Measurements from ENCODE around the gene LAD1. TPM values are rescaled to one million over a fixed set of nuclear protein-coding genes. Genes with fewer than 3 reads are reported as not detected.

Gene LAD1
- total RNA-seq, 1 experiment from 2014 or later: 0.06 TPM

DNA sequence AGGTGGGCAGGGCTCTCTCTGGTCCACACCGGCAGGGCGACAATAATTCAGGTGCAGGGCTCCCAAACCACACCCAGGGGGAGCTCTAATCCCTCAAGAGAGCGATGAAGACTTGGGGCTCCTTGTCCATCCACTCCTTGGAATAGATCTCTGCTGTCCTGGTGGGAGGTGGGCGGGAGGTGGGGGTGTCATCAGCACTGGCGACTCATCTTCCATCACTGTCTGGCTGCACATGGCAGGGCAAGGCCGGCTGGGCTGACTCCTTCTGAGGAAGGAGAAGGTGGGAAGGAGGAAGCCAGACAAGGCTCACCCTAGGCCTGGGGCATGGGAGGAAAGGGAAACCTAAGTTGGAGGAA lies 50.9 kb downstream of the LAD1 start:
- DNase-seq (ENCODE audit: low read depth): peak; percentile 64

DNA sequence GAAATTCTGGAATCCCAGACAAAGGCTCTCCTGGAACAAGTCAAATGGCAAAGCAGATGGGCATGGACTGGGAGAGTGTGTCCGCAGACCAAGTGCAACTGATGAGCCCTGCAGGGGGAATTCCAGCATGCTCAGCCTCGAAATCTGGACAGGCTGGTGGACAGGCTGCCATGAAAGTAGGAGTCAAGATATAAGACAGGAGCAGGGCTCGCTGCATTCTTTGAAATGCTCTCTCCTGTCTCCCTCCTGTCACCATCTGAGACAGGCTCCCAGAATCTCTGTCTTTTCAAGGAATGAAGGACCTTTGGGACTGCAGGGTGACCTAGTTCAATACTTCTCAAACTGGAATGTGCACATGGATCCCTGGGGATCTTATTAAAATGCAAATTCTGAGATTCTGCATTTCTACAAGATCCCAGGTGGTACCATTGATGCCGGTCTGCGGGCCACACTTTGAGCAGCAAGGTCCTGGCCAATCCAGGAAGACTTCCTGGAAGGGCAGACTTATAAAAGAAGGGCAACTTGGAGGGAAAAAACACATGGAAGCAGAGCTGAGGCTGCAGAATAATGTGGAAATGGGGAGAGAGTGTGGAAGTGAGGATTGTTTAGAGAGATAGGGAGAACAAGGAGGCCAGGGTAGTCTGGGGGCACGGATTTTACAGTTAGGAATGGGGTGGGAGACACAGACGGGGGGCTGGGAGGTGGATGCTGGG lies 51.5 kb downstream of the LAD1 start:
- no peak for DNase-seq (ENCODE audit: low read depth)

DNA sequence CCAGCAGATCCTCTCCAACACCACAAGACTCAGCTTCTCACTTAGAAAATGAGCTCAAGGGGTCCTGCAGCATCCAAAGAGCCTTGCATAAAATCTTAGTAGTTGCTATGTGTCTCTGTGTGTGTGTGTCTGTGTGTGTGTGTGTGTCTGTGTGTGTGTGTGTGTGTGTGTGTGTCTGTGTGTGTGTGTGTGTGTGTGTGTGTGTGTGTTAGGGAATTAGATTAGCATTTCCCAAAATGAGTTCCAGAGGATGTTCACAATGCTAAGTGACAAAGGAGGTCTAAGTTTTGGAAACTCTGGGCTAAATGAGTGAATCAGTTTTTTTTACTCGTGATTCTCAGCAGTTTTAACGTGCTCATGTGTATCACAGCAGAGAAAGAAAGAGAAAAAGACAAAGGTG lies 52.1 kb downstream of the LAD1 start:
- DNase-seq (ENCODE audit: low read depth): no peak

DNA sequence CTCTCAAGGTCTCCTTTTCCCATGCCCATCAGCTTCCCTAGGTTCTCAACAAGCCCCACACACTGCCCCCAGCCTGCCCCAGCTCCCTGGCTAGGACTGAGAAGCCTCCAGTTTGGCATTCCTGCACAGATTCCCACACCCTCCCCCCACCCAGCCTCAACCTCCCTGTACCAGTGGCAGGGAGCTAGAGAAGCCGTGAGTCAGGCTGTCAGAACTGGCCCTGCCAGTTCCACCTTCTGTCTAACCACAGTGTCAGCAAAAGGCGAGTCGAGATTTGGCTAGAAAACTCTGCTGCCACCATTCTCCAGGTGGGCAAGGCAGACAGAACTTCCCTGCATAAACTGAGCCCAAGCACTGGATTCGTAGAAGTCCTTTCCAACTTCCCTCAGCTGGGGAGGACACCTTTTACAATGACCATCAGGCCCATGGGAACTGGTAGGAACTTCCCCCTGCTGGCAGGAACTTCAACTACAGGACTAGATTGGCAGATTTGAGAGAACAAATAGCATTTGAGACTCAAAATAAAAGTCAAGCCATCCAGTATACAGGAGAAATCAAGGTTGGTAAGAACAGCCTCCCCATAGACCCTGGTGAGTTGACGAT lies 52.7 kb downstream of the LAD1 start:
- peak; percentile 55 for DNase-seq (ENCODE audit: low read depth)

DNA sequence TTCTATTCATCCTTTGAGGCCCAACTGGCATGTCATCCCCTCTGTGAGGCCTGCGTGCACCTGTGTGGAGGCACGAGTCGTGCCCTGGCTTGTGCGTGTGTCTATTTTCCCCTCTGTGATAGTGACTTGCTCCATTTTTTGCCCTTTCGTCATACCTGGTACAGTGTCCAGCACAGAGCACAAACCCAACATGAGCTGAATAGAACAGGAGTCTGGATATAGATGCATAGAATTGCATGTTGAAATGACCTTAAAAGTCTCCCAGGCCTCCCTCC lies 54.1 kb downstream of the LAD1 start:
- DNase-seq (ENCODE audit: low read depth): no peak

DNA sequence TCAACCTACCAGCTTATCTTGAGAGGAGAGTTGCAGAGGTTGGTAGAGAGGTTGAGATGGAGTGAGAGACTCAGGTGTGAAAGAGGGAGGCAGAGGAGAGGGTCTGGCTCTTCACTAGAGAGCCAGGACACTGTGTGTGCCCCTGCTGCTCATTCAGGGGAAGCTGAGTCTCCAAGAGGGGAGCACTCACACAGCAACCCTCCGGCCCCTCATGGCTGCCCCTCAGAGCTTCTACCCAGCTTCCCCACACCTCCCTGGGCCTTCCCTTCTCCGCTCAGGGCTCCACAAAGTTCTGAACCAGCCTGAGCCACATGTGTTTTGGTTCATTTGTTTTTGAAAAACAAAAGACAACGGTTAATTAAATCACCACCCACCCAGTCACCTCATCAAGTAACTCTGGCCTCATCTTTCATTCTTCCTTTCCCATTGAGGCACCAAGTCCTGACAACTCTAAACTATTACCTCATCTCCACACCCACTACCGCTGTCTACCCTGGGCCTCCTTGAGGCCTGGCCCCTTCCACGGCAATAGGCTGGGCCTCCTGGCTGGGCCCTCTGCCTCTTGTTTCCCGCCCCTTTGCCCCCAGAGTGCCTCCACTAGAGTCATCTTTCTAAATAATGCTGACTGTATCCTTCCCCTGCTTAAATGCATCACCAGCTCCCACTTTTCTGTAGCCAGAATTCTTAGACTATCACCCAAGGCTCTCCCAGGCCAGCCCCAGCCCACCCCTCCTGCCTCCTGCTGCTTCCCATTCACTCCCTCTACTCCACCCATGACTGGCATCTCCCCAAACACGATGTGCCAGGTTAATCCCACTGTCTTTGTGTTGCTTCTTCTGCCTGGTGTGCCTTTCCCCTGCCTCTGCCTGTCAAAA lies 54.7 kb downstream of the LAD1 start:
- no peak for DNase-seq (ENCODE audit: low read depth)

DNA sequence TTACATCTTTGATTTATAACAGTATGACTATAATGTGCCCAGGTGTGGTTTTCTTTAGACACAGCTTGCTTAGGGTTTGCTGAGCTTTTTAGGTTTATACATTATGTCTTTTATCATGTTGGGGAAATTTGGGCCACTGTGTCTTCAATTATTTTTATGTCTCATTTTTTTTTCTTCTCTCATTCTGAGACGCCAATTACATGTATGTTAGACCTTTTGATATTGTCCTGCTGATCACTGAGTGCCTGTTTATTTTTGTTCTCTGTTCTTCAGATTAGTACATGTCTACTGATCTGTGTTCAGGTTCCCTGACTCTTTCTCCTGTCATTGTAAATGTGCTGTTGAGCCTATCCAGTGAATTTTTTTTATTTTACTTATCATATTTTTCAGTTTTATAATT lies 57.7 kb downstream of the LAD1 start:
- DNase-seq (ENCODE audit: low read depth): no peak

DNA sequence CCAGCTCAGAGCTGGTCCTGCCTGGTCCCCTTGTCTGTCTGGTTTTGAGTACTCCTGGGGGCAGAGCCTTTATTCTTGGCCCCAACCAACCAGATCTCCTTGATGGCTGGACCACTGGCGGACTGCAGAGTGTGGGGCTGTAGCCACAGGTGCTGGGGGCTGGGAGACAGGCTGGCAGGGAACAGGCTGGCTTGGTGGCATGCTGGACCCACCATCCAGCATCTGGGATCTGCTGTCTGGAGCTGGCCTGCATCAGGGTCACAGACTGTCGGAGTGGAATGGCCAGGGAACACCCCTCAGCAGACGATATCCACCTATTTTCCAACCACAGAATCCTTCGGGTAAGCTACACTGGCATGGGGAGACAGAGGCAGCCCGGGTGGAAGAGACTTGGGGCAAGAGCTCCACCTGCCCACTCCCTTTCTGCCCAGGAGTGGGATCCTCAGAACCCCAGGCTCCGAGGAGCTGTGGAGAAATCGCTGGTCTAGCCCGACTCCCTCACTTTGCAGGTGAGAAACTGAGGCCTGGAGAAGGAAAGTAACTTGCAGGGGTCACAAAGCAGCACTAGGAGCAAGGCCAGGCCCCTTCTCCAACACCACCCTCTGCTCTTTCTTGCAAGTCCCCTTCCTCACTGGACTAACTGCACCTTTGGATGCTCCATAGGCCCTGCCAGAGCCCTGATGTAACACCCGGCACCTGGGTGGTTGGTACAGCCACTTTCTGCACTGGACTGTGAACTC lies 62.2 kb downstream of the LAD1 start:
- no peak for DNase-seq (ENCODE audit: low read depth)

- no peak for DNase-seq (ENCODE audit: low read depth)
Measured at GRCh38 chr1:201335901-201336300, 63.2 kb downstream of the LAD1 start.

DNA sequence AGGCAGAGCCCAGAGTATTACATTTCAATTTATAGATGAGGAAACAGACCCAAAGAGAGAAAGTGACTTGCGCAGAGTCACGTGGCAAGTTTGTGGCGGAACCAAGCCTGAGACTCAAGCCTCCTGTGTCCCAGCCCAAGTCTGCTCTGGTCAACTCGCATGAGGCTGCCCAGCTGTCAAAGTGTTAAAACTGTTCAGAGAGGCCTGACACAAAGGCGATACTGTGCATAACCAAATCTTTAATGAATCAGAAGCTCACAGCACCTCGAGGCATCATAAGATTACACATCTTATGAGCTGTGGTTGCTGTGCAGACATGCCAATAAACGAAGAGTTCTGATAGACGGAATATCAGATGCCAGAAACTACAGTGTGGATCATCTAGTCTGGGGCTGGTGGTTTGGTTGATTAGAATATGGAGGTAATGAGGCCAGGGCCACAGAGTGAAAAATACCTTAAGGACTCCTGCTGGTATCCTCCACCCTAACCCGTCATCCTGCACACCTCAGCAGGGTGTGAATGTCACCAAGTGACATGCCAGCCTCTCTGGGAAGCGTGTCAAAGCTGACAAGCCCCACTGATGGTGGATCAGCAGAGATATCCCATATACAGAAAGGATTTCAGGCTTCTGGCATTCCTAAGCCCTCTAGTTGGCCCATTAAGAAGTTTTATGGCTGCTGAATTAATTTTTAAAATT lies 63.8 kb downstream of the LAD1 start:
- DNase-seq (ENCODE audit: low read depth): no peak

DNA sequence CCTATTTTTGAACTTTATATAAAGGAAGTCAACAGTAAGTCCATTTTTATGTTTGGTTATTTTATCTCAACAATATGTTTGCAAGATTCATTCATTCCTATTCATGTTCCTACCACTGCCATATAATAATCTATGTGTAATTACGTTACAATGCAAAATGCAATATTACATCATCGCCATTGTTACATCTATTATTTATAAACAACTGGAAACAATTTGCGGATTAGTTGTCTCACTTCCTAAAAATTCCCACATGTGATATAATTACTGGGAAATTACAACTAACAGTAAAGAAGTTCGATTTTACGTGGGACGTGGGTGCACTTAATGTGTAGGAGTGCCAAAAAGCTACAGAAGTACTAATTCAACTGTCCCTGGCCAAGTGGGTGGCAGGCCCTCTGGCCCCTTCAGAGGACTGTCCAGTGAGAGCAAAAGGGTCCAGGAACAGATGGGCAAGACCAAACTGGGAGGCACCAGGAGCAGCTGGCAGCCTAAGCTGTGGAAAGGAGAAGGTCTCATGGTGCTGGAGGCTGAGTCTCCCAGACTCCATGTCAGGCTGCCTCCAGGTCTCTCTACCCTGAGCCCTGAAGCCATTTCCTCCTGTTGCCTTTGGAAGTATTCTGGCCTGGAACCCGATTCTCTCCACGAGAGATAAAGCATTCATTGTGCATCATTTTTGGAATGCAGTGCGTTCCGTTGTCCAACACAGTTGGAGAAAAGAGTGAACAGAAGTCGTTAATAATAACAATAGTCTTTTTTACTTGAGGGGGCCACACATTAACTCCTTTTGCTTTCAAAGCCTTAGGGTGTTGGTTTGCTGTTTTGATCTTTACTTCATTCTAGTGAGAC lies 64.6 kb downstream of the LAD1 start:
- DNase-seq (ENCODE audit: low read depth): no peak

DNA sequence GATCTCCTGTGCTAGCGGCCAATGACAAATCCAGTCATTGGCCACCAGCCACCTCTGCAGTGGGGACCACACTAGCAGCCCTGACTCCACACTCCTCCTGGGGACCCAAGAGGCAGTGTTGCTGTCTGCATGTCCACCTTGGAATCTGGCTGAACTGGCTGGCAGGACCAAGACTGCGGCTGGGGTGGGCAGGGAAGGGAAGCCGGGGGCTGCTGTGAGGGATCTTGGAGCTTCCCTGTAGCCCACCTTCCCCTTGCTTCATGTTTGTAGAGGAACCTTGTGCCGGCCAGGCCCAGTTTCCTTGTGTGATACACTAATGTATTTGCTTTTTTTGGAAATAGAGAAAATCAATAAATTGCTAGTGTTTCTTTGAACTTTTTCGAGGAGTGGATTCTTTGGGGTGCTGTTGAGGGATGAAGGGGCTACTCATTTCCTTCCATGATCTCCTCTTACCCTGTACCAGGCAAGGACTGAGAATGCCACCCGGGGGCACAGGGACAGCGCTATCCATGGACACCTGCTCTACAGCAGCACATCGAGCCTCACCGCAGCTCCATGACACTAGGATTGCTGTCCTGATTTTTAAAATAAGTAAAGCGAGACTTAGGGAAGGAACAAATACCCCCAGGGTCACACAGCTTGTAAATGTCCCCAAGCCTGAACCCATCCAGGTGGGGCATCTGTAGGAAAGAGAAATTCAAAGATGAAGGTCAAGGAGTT lies 66.3 kb downstream of the LAD1 start:
- no peak for DNase-seq (ENCODE audit: low read depth)

GRCh38 chr1:201332021-201332420 lies 67.1 kb downstream of the LAD1 start:
- no peak for DNase-seq (ENCODE audit: low read depth)

GRCh38 chr1:201331166-201331565 lies 68.0 kb downstream of the LAD1 start:
- no peak for DNase-seq (ENCODE audit: low read depth)

Other genes with a start within 250 kb of the LAD1 start
- 86.8 and 94.3 TPM in 2 replicates for gene TMEM9, start 244.8 kb downstream of the LAD1 start, total RNA-seq (2014; rRNA removed; shearing (Covaris generic))
- 0.51 and 0.54 TPM in 2 replicates for gene IGFN1, start 208.5 kb downstream of the LAD1 start, total RNA-seq (2014; rRNA removed; shearing (Covaris generic))
- 0.18 and 0.34 TPM in 2 replicates for gene PKP1, start 115.8 kb downstream of the LAD1 start, total RNA-seq (2014; rRNA removed; shearing (Covaris generic))
- not detected in 2 replicates for gene TNNT2, start 21.6 kb downstream of the LAD1 start, total RNA-seq (2014; rRNA removed; shearing (Covaris generic))
- not detected in 2 replicates for gene TNNI1, start 22.4 kb upstream of the LAD1 start, total RNA-seq (2014; rRNA removed; shearing (Covaris generic))
- 7.6 and 11.7 TPM in 2 replicates for gene PHLDA3, start 69.9 kb upstream of the LAD1 start, total RNA-seq (2014; rRNA removed; shearing (Covaris generic))
- 866 and 897 TPM in 2 replicates for gene CSRP1, start 107.8 kb upstream of the LAD1 start, total RNA-seq (2014; rRNA removed; shearing (Covaris generic))
- 39.2 and 51.8 TPM in 2 replicates for gene NAV1, start 139.8 kb upstream of the LAD1 start, total RNA-seq (2014; rRNA removed; shearing (Covaris generic))

Measured in Daoy (cell line).